ENCODE data around the gene C10orf95. TPM values are rescaled to one million over a fixed set of nuclear protein-coding genes. Genes with fewer than 3 reads are reported as not detected.

The C10orf95 gene
- total RNA-seq, 3 donors from 2014 or later (not counting 1 experiment from before 2014, with no cell fraction given) = 0.25 to 0.41 (median 0.35) TPM

GRCh38 chr10:102431452-102432124 is 19.8 kb downstream of the C10orf95 start:
- Histone ChIP-seq H3K4me1 (ENCODE audit: control insufficient read depth, insufficient read depth, low read length) (peaks cover 49% of the 10 kb centered on the region), H3K9me3 (ENCODE audit: control insufficient read depth, insufficient read depth, low read length) (no peaks in the 10 kb centered on the region), H3K36me3 (ENCODE audit: control insufficient read depth, insufficient read depth, low read length) (no peaks in the 10 kb centered on the region), H3K27me3 (ENCODE audit: control insufficient read depth, insufficient read depth, low read length) (no peaks in the 10 kb centered on the region), H3K4me3 (ENCODE audit: low read length) (peak overlapping the region; percentile 99), H3K27ac (ENCODE audit: low read length) (peak overlapping the region; percentile 63)
- Mint-ChIP-seq H3K27me3 (ENCODE audit: low read depth in 2 of 2) (no peaks in the 10 kb centered on the region), H3K36me3 (no peaks in the 10 kb centered on the region), H3K4me1 (peaks cover 54 to 55% of the 10 kb centered on the region in 2 donors), H3K27ac (peak overlapping the region; percentile 86 to 91), H3K9me3 (no peaks in the 10 kb centered on the region), H3K4me3 (peak overlapping the region; percentile 97)
- DNase-seq (peak in 1 of 2 donors; percentile 5), ATAC-seq (no peak)
- intact Hi-C loops (cut with micrococcal nuclease) = loop anchor here (1.0 to 2.0 kb wide), 5 partner anchors 10 to 299 kb away; partner anchors contain the start of genes ACTR1A and SUFU
- 28% methylated on average over 4 of the region's 4 CpGs for WGBS (ENCODE audit: insufficient coverage)
- TF ChIP-seq CTCF (IDR thresholded peaks at IDR 0.05) = no peak

DNA sequence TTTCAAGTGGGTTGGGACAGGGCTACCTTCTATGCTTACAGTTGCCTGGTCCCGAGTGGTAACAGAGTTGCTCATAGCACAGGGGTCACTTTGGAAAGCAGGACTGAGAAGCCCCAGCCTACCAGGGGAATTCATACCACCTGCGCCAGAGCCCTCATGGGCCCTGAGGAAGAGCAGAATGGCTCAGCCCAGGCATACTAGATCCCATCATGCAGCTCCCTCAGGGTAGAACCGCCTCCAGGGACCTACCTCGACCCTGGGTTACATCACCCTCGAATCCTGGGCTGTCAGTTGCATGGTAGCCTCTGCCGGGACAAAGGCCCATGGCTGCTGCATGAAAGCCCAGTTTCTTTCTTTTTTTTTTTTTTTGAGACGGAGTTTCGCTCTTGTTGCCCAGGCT is 21.9 kb downstream of the C10orf95 start:
- H3K4me3 Mint-ChIP-seq = no peak overlapping the region
- H3K4me3 ChIP-seq (ENCODE audit: low read length) = no peak overlapping the region
- intact Hi-C loops (cut with micrococcal nuclease) = no loop called here
- peaks cover 27% of the 10 kb centered on the region for H3K4me1 ChIP-seq (ENCODE audit: control insufficient read depth, insufficient read depth, low read length)
- no peak overlapping the region for H3K27ac Mint-ChIP-seq
- no peak overlapping the region for H3K27ac ChIP-seq (ENCODE audit: low read length)
- WGBS (ENCODE audit: insufficient coverage) = 90% methylated on average over 8 of the region's 8 CpGs
- H3K9me3 ChIP-seq (ENCODE audit: control insufficient read depth, insufficient read depth, low read length) = no peaks in the 10 kb centered on the region
- H3K27me3 Mint-ChIP-seq (ENCODE audit: low read depth in 2 of 2) = no peaks in the 10 kb centered on the region
- ATAC-seq = no peak
- H3K9me3 Mint-ChIP-seq = no peaks in the 10 kb centered on the region
- H3K27me3 ChIP-seq (ENCODE audit: control insufficient read depth, insufficient read depth, low read length) = no peaks in the 10 kb centered on the region
- H3K36me3 ChIP-seq (ENCODE audit: control insufficient read depth, insufficient read depth, low read length) = peaks cover 4% of the 10 kb centered on the region
- no peaks in the 10 kb centered on the region for H3K36me3 Mint-ChIP-seq
- TF ChIP-seq CTCF (IDR thresholded peaks at IDR 0.05) = no peak
- peaks cover 33 to 45% of the 10 kb centered on the region in 2 donors for H3K4me1 Mint-ChIP-seq
- DNase-seq = no peak

DNA sequence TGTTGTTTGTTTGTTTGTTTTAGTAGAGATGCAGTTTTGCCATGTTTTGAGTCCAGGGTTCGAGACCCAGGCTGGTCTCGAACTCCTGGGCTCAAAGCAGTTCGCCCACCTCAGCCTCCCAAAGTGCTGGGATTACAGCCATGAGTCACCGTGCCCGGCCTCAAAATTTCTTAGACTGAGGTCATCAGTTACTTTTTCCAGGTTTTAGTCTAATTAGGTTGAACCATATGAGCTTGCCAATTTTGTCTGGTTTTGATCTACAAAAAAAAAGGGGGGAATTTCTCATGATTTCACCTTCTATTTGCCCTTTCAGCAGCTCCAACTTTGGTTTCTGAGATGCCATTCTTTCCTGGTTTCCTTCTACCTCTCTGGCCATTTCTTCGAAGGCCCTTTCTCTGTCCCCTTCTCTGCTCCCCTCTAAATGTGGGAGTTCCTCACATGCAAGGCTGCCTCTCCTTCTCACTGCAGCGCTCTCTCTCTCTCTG is 24.5 kb downstream of the C10orf95 start:
- intact Hi-C loops (cut with micrococcal nuclease) = no loop called here
- no peak overlapping the region for H3K4me3 Mint-ChIP-seq
- H3K4me1 ChIP-seq (ENCODE audit: control insufficient read depth, insufficient read depth, low read length) = peaks cover 24% of the 10 kb centered on the region
- no peaks in the 10 kb centered on the region for H3K27me3 ChIP-seq (ENCODE audit: control insufficient read depth, insufficient read depth, low read length)
- H3K27me3 Mint-ChIP-seq (ENCODE audit: low read depth in 2 of 2) = no peaks in the 10 kb centered on the region
- ATAC-seq (no peak), DNase-seq (no peak)
- no peaks in the 10 kb centered on the region for H3K9me3 ChIP-seq (ENCODE audit: control insufficient read depth, insufficient read depth, low read length)
- no peaks in the 10 kb centered on the region for H3K9me3 Mint-ChIP-seq
- H3K27ac Mint-ChIP-seq = no peak overlapping the region
- no peak for TF ChIP-seq CTCF (IDR thresholded peaks at IDR 0.05)
- WGBS (ENCODE audit: insufficient coverage) = 96% methylated on average over 7 of the region's 7 CpGs
- no peaks in the 10 kb centered on the region for H3K36me3 Mint-ChIP-seq
- peaks cover 11% of the 10 kb centered on the region for H3K36me3 ChIP-seq (ENCODE audit: control insufficient read depth, insufficient read depth, low read length)
- no peak overlapping the region for H3K4me3 ChIP-seq (ENCODE audit: low read length)
- H3K4me1 Mint-ChIP-seq = peaks cover 19 to 23% of the 10 kb centered on the region in 2 donors
- H3K27ac ChIP-seq (ENCODE audit: low read length) = no peak overlapping the region
